Cerebellar cortex (tissue), 1 donor: Measurements from ENCODE around the gene FAM20A.

Experiments used
- DNase-seq: peaks from one replicate; pipeline ENCODE4 v3.0.0-alpha.2; 2015; ENCODE audit warnings: low spot score

FAM20A gene

GRCh38 chr17:68565661-68566441 lies 35.3 kb downstream of the FAM20A start:
- DNase-seq: no peak

DNA sequence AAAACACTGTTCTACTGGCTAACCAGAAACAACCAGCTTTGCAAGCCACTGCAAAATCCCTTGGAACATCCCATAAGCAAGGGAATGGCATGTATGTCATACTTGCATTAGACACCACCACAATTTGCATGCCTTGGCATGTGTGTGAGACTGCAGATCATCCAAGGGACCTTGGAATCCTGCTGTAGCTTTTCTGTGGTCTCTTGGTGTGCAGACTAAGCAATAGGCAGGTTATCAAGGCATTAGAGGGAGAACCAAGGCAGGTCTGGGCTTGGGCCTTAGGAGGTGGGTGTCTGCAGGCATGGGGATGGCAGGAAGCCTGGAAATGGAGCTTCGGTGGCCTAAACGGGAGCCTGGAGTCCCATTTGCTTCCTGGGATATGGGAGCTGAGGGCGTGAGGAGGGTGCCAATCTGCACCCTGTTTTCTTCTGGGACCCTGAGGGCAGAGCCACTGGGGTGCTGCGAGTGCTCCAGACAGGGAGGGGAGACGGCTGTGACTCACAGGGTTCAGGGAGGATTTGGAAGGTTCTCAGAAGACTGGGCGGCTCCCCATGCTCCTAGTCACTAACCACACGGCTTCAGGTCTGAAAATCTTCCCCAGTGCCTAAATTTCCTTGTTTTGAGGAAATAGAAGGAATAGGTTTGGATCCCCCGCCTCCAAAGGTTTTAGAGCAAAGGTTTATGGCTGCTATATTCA lies 36.6 kb downstream of the FAM20A start:
- DNase-seq: no peak

DNA sequence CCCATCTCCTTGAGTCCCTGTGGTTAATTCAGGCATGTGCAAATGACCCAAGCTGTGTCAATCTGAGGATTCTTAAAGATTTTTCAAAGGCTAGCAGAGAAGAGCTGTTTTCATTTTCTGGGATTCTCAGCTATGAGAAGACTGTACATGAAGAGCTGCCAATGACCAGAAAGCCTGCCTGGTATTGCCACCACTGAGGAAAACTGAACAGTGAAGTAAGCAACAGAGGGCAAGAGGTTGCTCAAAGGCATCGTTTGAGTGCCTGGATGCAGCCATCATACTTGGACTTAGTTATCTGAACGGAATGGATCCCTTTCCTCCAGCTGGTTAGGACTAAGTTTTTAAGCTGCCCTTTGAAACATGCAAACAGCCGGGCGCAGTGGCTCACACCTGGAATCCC lies 38.4 kb downstream of the FAM20A start:
- no peak for DNase-seq

GRCh38 chr17:68560966-68561720 lies 40.0 kb downstream of the FAM20A start:
- DNase-seq: no peak

- no peak for DNase-seq
Measured at GRCh38 chr17:68559316-68559715, 41.9 kb downstream of the FAM20A start.

- DNase-seq: no peak
Measured at GRCh38 chr17:68556551-68556950, 44.6 kb downstream of the FAM20A start.

DNA sequence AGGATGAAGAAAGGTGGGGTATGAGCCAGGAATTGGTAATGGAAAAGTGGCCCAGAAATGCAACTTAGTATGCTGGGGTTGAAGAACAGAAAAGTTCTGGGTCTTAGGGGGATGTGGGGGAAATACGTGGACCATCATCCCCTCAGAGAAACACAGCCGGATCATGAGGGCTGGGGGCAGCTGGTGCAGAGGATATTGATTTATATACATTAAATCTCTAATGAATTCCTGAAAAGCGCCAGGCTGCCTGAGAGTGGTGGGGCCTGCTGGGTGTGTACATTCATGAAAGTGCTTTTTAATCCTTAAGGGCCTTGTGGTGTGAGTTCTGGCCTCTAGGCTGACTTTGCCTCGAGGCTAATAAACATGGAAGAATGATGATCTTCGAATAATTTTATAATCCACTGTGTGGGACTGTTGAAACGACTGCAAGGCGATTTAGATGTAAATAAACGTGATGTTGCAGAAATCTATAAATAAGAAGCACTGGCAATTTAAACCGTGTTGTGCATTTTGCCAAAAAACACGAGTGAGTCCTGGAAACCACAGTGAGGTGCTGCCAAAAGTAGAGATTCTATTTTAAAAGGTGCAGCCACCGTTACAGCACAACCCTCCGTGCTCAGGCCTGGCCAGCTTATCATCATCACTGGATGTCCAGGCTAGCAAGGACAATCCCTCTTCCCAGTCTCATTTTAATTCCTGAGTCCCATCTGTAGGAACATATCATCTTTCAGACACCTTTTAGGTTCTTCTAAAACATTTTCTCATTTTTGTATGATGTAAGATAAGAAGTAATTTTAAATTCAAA lies 56.9 kb downstream of the FAM20A start:
- no peak for DNase-seq

DNA sequence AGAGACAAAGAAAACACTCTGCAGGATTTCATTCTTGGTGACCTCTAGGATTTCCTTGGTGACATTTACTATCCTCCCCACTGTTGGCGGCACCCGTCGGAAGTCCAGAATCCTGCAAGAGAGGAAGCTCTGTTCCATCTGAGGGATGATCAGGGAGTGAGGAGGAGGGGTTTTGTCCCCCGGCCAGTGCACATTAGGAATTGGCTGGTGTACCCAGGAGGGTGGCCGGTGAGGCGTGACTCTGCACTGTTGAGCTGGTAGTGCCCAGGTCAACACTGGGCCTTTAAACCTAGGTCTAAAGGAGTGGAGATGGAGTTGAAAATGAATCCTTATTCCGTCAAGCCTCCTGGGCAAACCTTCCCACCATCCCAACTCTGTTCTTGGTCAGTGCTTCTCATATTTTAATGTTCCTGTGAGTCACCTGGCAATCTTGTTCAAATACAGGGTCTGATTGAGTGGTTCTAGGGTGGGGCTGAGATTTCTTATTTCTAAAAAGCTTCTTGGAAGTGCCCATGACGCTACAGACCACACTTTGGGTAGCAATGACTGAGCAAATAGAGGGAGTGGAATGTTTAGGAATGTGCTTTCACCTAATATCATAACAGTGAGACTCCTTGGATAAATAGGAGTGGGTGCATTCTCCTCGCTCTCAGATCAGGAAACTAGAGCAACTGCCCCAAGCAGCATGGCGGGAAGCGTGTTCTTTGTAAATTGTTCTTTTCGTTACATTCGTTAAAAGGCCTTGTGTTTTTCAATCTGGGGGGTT lies 58.3 kb downstream of the FAM20A start:
- no peak for DNase-seq

- no peak for DNase-seq
Measured at GRCh38 chr17:68541816-68542215, 59.4 kb downstream of the FAM20A start.

- no peak for DNase-seq
Measured at GRCh38 chr17:68540981-68541380, 60.2 kb downstream of the FAM20A start.

GRCh38 chr17:68539548-68540467 lies 61.4 kb downstream of the FAM20A start:
- peak; percentile 53 for DNase-seq

GRCh38 chr17:68535922-68536321 lies 65.2 kb downstream of the FAM20A start:
- DNase-seq: no peak

- no peak for DNase-seq
Measured at GRCh38 chr17:68534695-68535088, 66.5 kb downstream of the FAM20A start.

GRCh38 chr17:68533887-68534694 lies 67.1 kb downstream of the FAM20A start:
- DNase-seq: no peak

DNA sequence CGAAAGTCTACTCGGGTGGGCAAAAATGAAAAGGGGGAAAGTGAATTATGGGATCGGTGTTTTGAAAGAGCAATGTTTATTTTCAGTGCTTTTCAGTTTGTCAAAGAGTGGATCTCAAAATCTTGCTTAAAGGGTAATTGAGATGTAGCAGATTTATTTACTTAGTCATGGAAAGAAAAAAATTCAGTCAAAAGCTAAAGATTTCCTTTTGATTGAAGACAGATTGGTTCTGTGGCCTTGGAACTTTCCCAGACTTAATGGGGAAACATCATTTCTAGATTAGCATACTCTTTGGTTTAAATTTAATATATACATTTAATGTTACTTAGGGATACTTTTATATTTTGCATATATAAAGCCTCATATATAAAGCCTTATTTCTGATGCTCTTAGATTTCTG lies 68.3 kb downstream of the FAM20A start:
- DNase-seq: no peak

- DNase-seq: no peak
Measured at GRCh38 chr17:68531252-68531651, 69.9 kb downstream of the FAM20A start.

DNA sequence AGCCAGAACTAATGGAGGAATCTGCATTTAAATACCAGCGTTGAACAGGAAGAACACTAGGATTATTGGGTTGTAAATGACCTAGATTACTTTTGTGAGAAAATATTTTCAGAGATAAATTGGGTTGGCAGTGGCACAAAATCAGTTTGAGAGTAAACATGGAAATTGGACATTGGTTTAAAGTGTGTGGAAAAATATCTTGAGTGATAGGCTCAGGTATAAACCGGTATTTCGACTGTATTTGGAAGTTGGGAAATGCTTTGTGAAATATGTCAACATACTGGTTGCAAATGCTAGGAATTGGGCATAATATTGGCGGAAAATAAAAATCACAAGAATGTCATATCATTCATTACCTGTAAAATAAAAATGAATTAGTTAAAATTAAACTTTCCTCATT lies 73.9 kb downstream of the FAM20A start:
- DNase-seq: no peak

DNA sequence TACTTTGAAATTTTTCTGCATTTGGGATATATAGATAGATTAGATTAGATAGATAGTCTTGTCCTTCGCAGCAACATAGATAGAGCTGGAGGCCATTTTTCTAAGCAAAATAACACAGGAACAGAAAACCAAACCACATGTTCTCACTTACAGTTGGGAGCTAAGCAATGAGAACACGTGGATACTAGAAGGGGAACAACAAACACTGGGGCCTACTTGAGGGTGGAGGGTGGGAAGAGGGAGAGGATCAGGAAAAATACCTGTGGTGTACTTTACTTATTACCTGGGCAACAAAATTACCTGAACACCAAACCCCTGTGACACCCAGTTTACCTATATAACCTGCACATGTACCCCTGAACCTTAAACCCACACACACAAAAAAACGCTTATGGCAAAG lies 74.6 kb downstream of the FAM20A start:
- no peak for DNase-seq

DNA sequence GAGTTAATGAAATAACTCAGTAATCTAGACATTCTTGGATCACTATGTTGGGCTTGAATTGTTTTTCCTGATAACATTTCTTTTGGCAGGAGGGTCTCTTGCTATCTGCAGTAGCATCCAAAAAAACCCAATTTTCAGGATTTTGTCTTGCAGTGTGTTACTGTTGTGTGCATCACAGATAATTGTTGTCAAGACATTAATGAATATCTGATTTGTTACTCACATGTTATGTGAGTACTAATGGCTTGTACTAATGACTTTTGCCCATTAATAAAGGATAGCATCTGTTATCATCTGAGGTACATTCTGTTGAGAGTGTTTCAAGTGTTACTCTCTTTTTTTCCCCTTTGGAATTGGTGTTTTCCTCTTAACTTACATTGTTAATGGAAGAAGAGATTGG lies 78.9 kb downstream of the FAM20A start:
- DNase-seq: no peak
